ENCODE measurements around the gene CCT5. TPM values are rescaled to one million over a fixed set of nuclear protein-coding genes. Genes with fewer than 3 reads are reported as not detected.

The CCT5 gene
- total RNA-seq, 3 donors from 2014 or later (not counting 1 experiment from before 2014, with no cell fraction given) = 62.2 to 88.0 (median 73.5) TPM

- no peak overlapping the region for H3K27ac ChIP-seq (ENCODE audit: low read length)
Observed at GRCh38 chr5:10301266-10301665, 51.2 kb downstream of the CCT5 start.

GRCh38 chr5:10301842-10302610 lies 51.9 kb downstream of the CCT5 start:
- Histone ChIP-seq H3K4me3 (ENCODE audit: low read length) (no peak overlapping the region), H3K27me3 (ENCODE audit: control insufficient read depth, insufficient read depth, low read length) (no peaks in the 10 kb centered on the region), H3K4me1 (ENCODE audit: control insufficient read depth, insufficient read depth, low read length) (no peaks in the 10 kb centered on the region), H3K27ac (ENCODE audit: low read length) (no peak overlapping the region), H3K9me3 (ENCODE audit: control insufficient read depth, insufficient read depth, low read length) (no peaks in the 10 kb centered on the region), H3K36me3 (ENCODE audit: control insufficient read depth, insufficient read depth, low read length) (no peaks in the 10 kb centered on the region)
- no peak overlapping the region for H3K27ac Mint-ChIP-seq
- ATAC-seq (no peak), DNase-seq (no peak)
- H3K9me3 Mint-ChIP-seq = no peaks in the 10 kb centered on the region
- peaks cover 10 to 13% of the 10 kb centered on the region in 2 donors for H3K27me3 Mint-ChIP-seq (ENCODE audit: low read depth in 2 of 2)
- no peaks in the 10 kb centered on the region for H3K36me3 Mint-ChIP-seq
- intact Hi-C loops (cut with micrococcal nuclease) = no loop called here
- H3K4me1 Mint-ChIP-seq = peaks cover 2 to 6% of the 10 kb centered on the region in 2 donors
- WGBS (ENCODE audit: insufficient coverage) = 92% methylated on average over 10 of the region's 11 CpGs
- no peak for TF ChIP-seq CTCF (IDR thresholded peaks at IDR 0.05)
- no peak overlapping the region for H3K4me3 Mint-ChIP-seq

More at GRCh38 chr5:10301266-10301665, 51.2 kb downstream of the CCT5 start:
- no peaks in the 10 kb centered on the region for H3K36me3 ChIP-seq (ENCODE audit: control insufficient read depth, insufficient read depth, low read length)
- intact Hi-C loops (cut with micrococcal nuclease) = no loop called here
- peaks cover 6 to 16% of the 10 kb centered on the region in 2 donors for H3K27me3 Mint-ChIP-seq (ENCODE audit: low read depth in 2 of 2)
- H3K9me3 Mint-ChIP-seq = no peaks in the 10 kb centered on the region
- TF ChIP-seq CTCF (IDR thresholded peaks at IDR 0.05) = no peak
- no peak overlapping the region for H3K4me3 Mint-ChIP-seq
- ATAC-seq (no peak), DNase-seq (no peak)
- no peak overlapping the region for H3K4me3 ChIP-seq (ENCODE audit: low read length)
- peaks cover 0 to 4% of the 10 kb centered on the region in 2 donors for H3K4me1 Mint-ChIP-seq
- no peaks in the 10 kb centered on the region for H3K4me1 ChIP-seq (ENCODE audit: control insufficient read depth, insufficient read depth, low read length)
- no peaks in the 10 kb centered on the region for H3K36me3 Mint-ChIP-seq
- H3K9me3 ChIP-seq (ENCODE audit: control insufficient read depth, insufficient read depth, low read length) = no peaks in the 10 kb centered on the region
- H3K27ac Mint-ChIP-seq = no peak overlapping the region
- H3K27me3 ChIP-seq (ENCODE audit: control insufficient read depth, insufficient read depth, low read length) = no peaks in the 10 kb centered on the region
- WGBS (ENCODE audit: insufficient coverage) = 96% methylated on average over 7 of the region's 7 CpGs

- 55% methylated on average over 2 of the region's 2 CpGs for WGBS (ENCODE audit: insufficient coverage)
- ATAC-seq = no peak
Observed at GRCh38 chr5:10303201-10303600, 53.1 kb downstream of the CCT5 start.

More at GRCh38 chr5:10303201-10303600, 53.1 kb downstream of the CCT5 start:
- Mint-ChIP-seq H3K4me3 (no peak overlapping the region), H3K9me3 (no peaks in the 10 kb centered on the region), H3K4me1 (peaks cover 8 to 14% of the 10 kb centered on the region in 2 donors), H3K27me3 (ENCODE audit: low read depth in 2 of 2) (peaks cover 9 to 14% of the 10 kb centered on the region in 2 donors), H3K36me3 (no peaks in the 10 kb centered on the region), H3K27ac (no peak overlapping the region)
- intact Hi-C loops (cut with micrococcal nuclease) = no loop called here
- DNase-seq = no peak
- Histone ChIP-seq H3K36me3 (ENCODE audit: control insufficient read depth, insufficient read depth, low read length) (no peaks in the 10 kb centered on the region), H3K27ac (ENCODE audit: low read length) (no peak overlapping the region), H3K4me1 (ENCODE audit: control insufficient read depth, insufficient read depth, low read length) (no peaks in the 10 kb centered on the region), H3K27me3 (ENCODE audit: control insufficient read depth, insufficient read depth, low read length) (no peaks in the 10 kb centered on the region), H3K9me3 (ENCODE audit: control insufficient read depth, insufficient read depth, low read length) (no peaks in the 10 kb centered on the region), H3K4me3 (ENCODE audit: low read length) (no peak overlapping the region)
- no peak for TF ChIP-seq CTCF (IDR thresholded peaks at IDR 0.05)
